ENCODE data around the gene PYDC2.
A peak's percentile ranks its signal among the peaks of the same experiment; 100 is the strongest.

The PYDC2 gene

GRCh38 chr3:191432162-191432561, 28.8 kb upstream of the PYDC2 start:
- no peaks in the 10 kb centered on the region for H3K9me3 ChIP-seq (replicated peaks; ENCODE audit: insufficient read depth, low read length)
- no peaks in the 10 kb centered on the region for H3K36me3 ChIP-seq (replicated peaks; ENCODE audit: insufficient read depth, low read length)
- H4K20me1 ChIP-seq (ENCODE audit: insufficient read depth, low read length): no peaks in the 10 kb centered on the region
- no peaks in the 10 kb centered on the region for H3K9me2 ChIP-seq (replicated peaks; ENCODE audit: insufficient read depth, low read length)
- no peak for TF ChIP-seq EZH2phosphoT487 (IDR thresholded peaks at IDR 0.05; ENCODE audit: low read length)
- TF ChIP-seq CTCF (IDR thresholded peaks at IDR 0.05; ENCODE audit: low read length): no peak
- TF ChIP-seq EZH2 (optimal IDR thresholded peaks at IDR 0.05; ENCODE audit: low read depth, low read length): no peak
- no peak overlapping the region for H2AFZ ChIP-seq (ENCODE audit: low read length)
- no peaks in the 10 kb centered on the region for H3K27me3 ChIP-seq (replicated peaks; ENCODE audit: insufficient read depth, low read length)
- H3K79me2 ChIP-seq (ENCODE audit: low read length): no peaks in the 10 kb centered on the region
- H3K9ac ChIP-seq (ENCODE audit: low read length): no peak overlapping the region
- H3K27ac ChIP-seq (ENCODE audit: low read length): no peak overlapping the region
- no peaks in the 10 kb centered on the region for H3F3A ChIP-seq (ENCODE audit: insufficient read depth, low read length)
- H3K4me1 ChIP-seq (ENCODE audit: low read length): no peaks in the 10 kb centered on the region
- no peak overlapping the region for H3K4me3 ChIP-seq (ENCODE audit: low read length)
- H3K4me2 ChIP-seq (ENCODE audit: low read depth, low read length): no peak overlapping the region
- DNase-seq: no peak

GRCh38 chr3:191434024-191434423, 26.9 kb upstream of the PYDC2 start:
- Histone ChIP-seq H4K20me1 (ENCODE audit: insufficient read depth, low read length) (no peaks in the 10 kb centered on the region), H3K36me3 (replicated peaks; ENCODE audit: insufficient read depth, low read length) (no peaks in the 10 kb centered on the region), H3K4me3 (ENCODE audit: low read length) (no peak overlapping the region), H3K9me2 (replicated peaks; ENCODE audit: insufficient read depth, low read length) (no peaks in the 10 kb centered on the region), H3K27me3 (replicated peaks; ENCODE audit: insufficient read depth, low read length) (no peaks in the 10 kb centered on the region), H3K4me2 (ENCODE audit: low read depth, low read length) (no peak overlapping the region), H3K9me3 (replicated peaks; ENCODE audit: insufficient read depth, low read length) (no peaks in the 10 kb centered on the region), H3K4me1 (ENCODE audit: low read length) (no peaks in the 10 kb centered on the region), H3K9ac (ENCODE audit: low read length) (no peak overlapping the region), H3K27ac (ENCODE audit: low read length) (no peak overlapping the region), H2AFZ (ENCODE audit: low read length) (no peak overlapping the region), H3K79me2 (ENCODE audit: low read length) (no peaks in the 10 kb centered on the region), H3F3A (ENCODE audit: insufficient read depth, low read length) (no peaks in the 10 kb centered on the region)
- DNase-seq: no peak
- TF ChIP-seq EZH2phosphoT487 (IDR thresholded peaks at IDR 0.05; ENCODE audit: low read length): no peak
- no peak for TF ChIP-seq CTCF (IDR thresholded peaks at IDR 0.05; ENCODE audit: low read length)
- TF ChIP-seq EZH2 (optimal IDR thresholded peaks at IDR 0.05; ENCODE audit: low read depth, low read length): no peak

- Histone ChIP-seq H2AFZ (ENCODE audit: low read length) (no peak overlapping the region), H3K4me3 (ENCODE audit: low read length) (no peak overlapping the region), H3K9me3 (replicated peaks; ENCODE audit: insufficient read depth, low read length) (no peaks in the 10 kb centered on the region), H4K20me1 (ENCODE audit: insufficient read depth, low read length) (no peaks in the 10 kb centered on the region), H3K4me1 (ENCODE audit: low read length) (no peaks in the 10 kb centered on the region), H3F3A (ENCODE audit: insufficient read depth, low read length) (no peaks in the 10 kb centered on the region), H3K4me2 (ENCODE audit: low read depth, low read length) (no peak overlapping the region), H3K36me3 (replicated peaks; ENCODE audit: insufficient read depth, low read length) (no peaks in the 10 kb centered on the region), H3K79me2 (ENCODE audit: low read length) (no peaks in the 10 kb centered on the region), H3K9me2 (replicated peaks; ENCODE audit: insufficient read depth, low read length) (no peaks in the 10 kb centered on the region), H3K27me3 (replicated peaks; ENCODE audit: insufficient read depth, low read length) (no peaks in the 10 kb centered on the region), H3K27ac (ENCODE audit: low read length) (no peak overlapping the region), H3K9ac (ENCODE audit: low read length) (no peak overlapping the region)
- peak; percentile 21 for DNase-seq
- TF ChIP-seq EZH2phosphoT487 (IDR thresholded peaks at IDR 0.05; ENCODE audit: low read length): no peak
Observed at GRCh38 chr3:191435981-191436380, 25.0 kb upstream of the PYDC2 start.

- H3K4me1 ChIP-seq (ENCODE audit: low read length): no peaks in the 10 kb centered on the region
Observed at GRCh38 chr3:191438150-191438814, 22.7 kb upstream of the PYDC2 start.

More at GRCh38 chr3:191438150-191438814, 22.7 kb upstream of the PYDC2 start:
- Histone ChIP-seq H3K9ac (ENCODE audit: low read length) (no peak overlapping the region), H3K36me3 (replicated peaks; ENCODE audit: insufficient read depth, low read length) (no peaks in the 10 kb centered on the region), H4K20me1 (ENCODE audit: insufficient read depth, low read length) (no peaks in the 10 kb centered on the region), H3F3A (ENCODE audit: insufficient read depth, low read length) (no peaks in the 10 kb centered on the region), H2AFZ (ENCODE audit: low read length) (no peak overlapping the region), H3K79me2 (ENCODE audit: low read length) (no peaks in the 10 kb centered on the region), H3K4me3 (ENCODE audit: low read length) (no peak overlapping the region), H3K4me2 (ENCODE audit: low read depth, low read length) (no peak overlapping the region), H3K27me3 (replicated peaks; ENCODE audit: insufficient read depth, low read length) (no peaks in the 10 kb centered on the region), H3K27ac (ENCODE audit: low read length) (no peak overlapping the region), H3K9me3 (replicated peaks; ENCODE audit: insufficient read depth, low read length) (no peaks in the 10 kb centered on the region), H3K9me2 (replicated peaks; ENCODE audit: insufficient read depth, low read length) (no peaks in the 10 kb centered on the region)
- DNase-seq: no peak
- TF ChIP-seq CTCF (IDR thresholded peaks at IDR 0.05; ENCODE audit: low read length) (no peak), EZH2 (optimal IDR thresholded peaks at IDR 0.05; ENCODE audit: low read depth, low read length) (no peak), EZH2phosphoT487 (IDR thresholded peaks at IDR 0.05; ENCODE audit: low read length) (no peak)

All from MM.1S (cell line).